Esophagus muscularis mucosa (tissue), 4 donors: ENCODE data around the gene HHEX. TPM values are rescaled to one million over a fixed set of nuclear protein-coding genes. Genes with fewer than 3 reads are reported as not detected.

ENCODE experiments used
- DNase-seq: peaks from one replicate; pipeline ENCODE4 v3.0.0-alpha.2; 2017; ENCODE audit errors: extremely low spot score
- H3K27ac ChIP-seq, 4 donors: fragments of 200-600 bp; sonication (generic); replicated peaks in 1 of 4; 1 replicate in 3 of 4; 2 replicates in 1 of 4; pipeline ENCODE4 v1.5.1; 2016 to 2019; ENCODE audit warnings: mild to moderate bottlenecking in 1 of 4
- H3K27me3 ChIP-seq, 4 donors: fragments of 200-600 bp; sonication (generic); one replicate each; pipeline versions ENCODE4 v1.5.1 to v1.6.0; 2016 to 2019
- H3K36me3 ChIP-seq, 4 donors: fragments of 200-600 bp; sonication (generic); one replicate each; pipeline ENCODE4 v1.5.1; 2016 to 2019
- H3K4me1 ChIP-seq, 4 donors: fragments of 200-600 bp; sonication (generic); one replicate each; pipeline ENCODE4 v1.5.1; 2016 to 2019
- H3K4me3 ChIP-seq, 4 donors: fragments of 200-600 bp; sonication (generic); 1 replicate in 2 of 4; 2 replicates in 2 of 4; pipeline ENCODE4 v1.5.1; 2016 to 2019; ENCODE audit warnings: mild to moderate bottlenecking in 4 of 4, moderate library complexity in 1 of 4
- H3K9me3 ChIP-seq, 4 donors: fragments of 200-600 bp; sonication (generic); 1 replicate in 3 of 4; 2 replicates in 1 of 4; pipeline ENCODE4 v1.5.1; 2016 to 2019
- CTCF ChIP-seq, 3 experiments: fragments of 200-600 bp in 2 of 3; fragments of 450-650 bp in 1 of 3; sonication (generic) in 2 of 3; IDR thresholded peaks; one replicate each; pipeline ENCODE4 v1.5.1; 2017 to 2019; ENCODE audit warnings: antibody characterized with exemption in 3 of 3, mild to moderate bottlenecking in 2 of 3, moderate library complexity in 1 of 3
- EP300 ChIP-seq: sonication (generic); formaldehyde crosslinking; IDR thresholded peaks from one replicate; pipeline ENCODE4 v1.6.1; 2017; ENCODE audit warnings: antibody characterized with exemption
- POLR2A ChIP-seq: fragments of 450-650 bp; IDR thresholded peaks from one replicate; pipeline ENCODE4 v1.6.1; 2017; ENCODE audit warnings: antibody characterized with exemption, moderate library complexity, mild to moderate bottlenecking, low read depth
- POLR2AphosphoS5 ChIP-seq, 2 donors: sonication (generic); formaldehyde crosslinking; IDR thresholded peaks; one replicate each; pipeline ENCODE4 v1.6.1; 2017; ENCODE audit warnings: antibody characterized with exemption in 2 of 2
- WGBS: methylation state at CpG from one replicate; pipeline ENCODE4 v1.1.5; 2018; 5-methylcytosine and 5-hydroxymethylcytosine counted together
- intact Hi-C: fragments of 100-400 bp; cut with DNase I; formaldehyde crosslinking; loops from one replicate; pipeline ENCODE4 v1.15.1; 2023
- total RNA-seq, 4 donors: library from RNA; depleted of rRNA; stranded (reverse); fragments of >200 nt; gene quantifications; one replicate each; pipeline versions ENCODE4 v1.1.0 to v1.2.1, GENCODE V29; 2016

Gene HHEX
- total RNA-seq, 4 donors from 2014 or later, result 4.6 to 8.6 (median 8.3) TPM

- Histone ChIP-seq H3K36me3 (no peaks in the 10 kb centered on the region), H3K27ac (no peak overlapping the region), H3K27me3 (no peaks in the 10 kb centered on the region), H3K9me3 (no peaks in the 10 kb centered on the region), H3K4me1 (no peaks in the 10 kb centered on the region), H3K4me3 (no peak overlapping the region)
- DNase-seq, result no peak
- 62% methylated on average over 5 of the region's 5 CpGs for WGBS
- intact Hi-C loops, result no loop called here
- TF ChIP-seq CTCF (IDR thresholded peaks at IDR 0.05) (no peak), POLR2AphosphoS5 (IDR thresholded peaks at IDR 0.05) (no peak), EP300 (no peak), POLR2A (no peak)
These were observed 30.5 kb downstream of the HHEX start for GRCh38 chr10:92719991-92720830.

DNA sequence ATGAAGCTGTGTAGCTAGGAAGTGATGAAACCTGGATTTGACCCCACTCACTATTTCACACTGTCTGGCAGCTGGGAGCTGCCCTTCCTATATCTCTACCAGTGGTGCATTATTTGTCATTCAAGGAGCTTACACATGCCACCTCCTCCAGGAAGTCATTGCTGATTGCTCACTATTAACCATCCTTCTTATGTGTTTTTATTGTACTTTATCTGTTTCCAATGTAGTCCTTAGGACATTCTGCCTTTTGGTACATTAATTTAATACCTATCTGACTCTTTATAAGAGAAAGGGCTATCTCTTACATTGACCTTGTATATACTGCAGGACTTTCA, 31.0 kb downstream of the HHEX start:
- no peak for TF ChIP-seq POLR2AphosphoS5 (IDR thresholded peaks at IDR 0.05)
- TF ChIP-seq CTCF (IDR thresholded peaks at IDR 0.05), result no peak
- TF ChIP-seq EP300, result no peak
- TF ChIP-seq POLR2A, result no peak
- H3K36me3 ChIP-seq, result no peaks in the 10 kb centered on the region
- H3K27ac ChIP-seq, result no peak overlapping the region
- H3K9me3 ChIP-seq, result no peaks in the 10 kb centered on the region
- H3K4me3 ChIP-seq, result no peak overlapping the region
- no peaks in the 10 kb centered on the region for H3K4me1 ChIP-seq
- no peak for DNase-seq
- intact Hi-C loops, result no loop called here
- H3K27me3 ChIP-seq, result no peaks in the 10 kb centered on the region

DNA sequence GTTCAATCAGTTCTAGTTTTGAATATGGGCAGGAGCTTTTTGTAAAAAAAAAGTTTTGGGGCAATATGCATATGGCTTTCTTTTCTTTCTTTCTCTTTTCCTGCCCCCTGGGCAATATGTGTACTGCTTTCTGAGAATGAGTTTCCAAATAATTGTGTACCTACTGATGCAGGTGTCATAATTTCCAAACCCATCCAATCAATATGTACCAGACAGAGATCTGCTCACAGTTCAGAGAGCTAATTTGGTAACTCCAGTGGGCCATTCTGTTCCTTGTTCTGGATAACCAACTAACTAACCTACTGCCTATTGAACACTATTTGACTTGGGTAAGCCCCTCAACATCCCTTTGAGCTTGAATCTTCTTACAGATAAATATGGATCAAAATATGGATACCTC, 32.6 kb downstream of the HHEX start:
- Histone ChIP-seq H3K36me3 (no peaks in the 10 kb centered on the region), H3K27ac (no peak overlapping the region), H3K4me1 (no peaks in the 10 kb centered on the region), H3K9me3 (no peaks in the 10 kb centered on the region), H3K4me3 (no peak overlapping the region), H3K27me3 (no peaks in the 10 kb centered on the region)
- DNase-seq, result no peak
- no peak for TF ChIP-seq CTCF (IDR thresholded peaks at IDR 0.05)
- no peak for TF ChIP-seq POLR2A
- no peak for TF ChIP-seq EP300
- no peak for TF ChIP-seq POLR2AphosphoS5 (IDR thresholded peaks at IDR 0.05)
- intact Hi-C loops, result no loop called here

DNA sequence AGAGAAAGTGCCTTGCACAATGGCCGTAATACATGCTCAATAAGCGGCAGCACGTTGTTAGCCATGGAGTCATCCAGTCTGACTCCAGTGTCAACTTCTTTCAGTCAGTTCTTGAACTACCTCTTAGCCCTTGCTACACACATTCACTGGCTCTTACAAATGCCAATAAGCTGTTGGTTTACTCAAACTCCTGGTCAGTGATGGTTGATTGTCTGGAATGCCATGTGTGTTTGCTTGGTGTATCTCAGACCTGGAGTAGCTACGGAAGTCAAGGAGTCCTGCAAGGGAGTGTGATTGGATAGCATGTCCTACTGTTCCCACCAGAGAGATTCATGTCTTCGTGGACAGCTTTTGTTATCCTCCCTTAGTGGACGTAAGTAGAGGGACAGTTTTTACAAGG, 37.4 kb downstream of the HHEX start:
- TF ChIP-seq POLR2AphosphoS5 (IDR thresholded peaks at IDR 0.05), result no peak
- no peak for TF ChIP-seq EP300

GRCh38 chr10:92727550-92727949, 37.8 kb downstream of the HHEX start:
- intact Hi-C loops, result no loop called here
- no peaks in the 10 kb centered on the region for H3K36me3 ChIP-seq
- WGBS, result 52% methylated on average over 3 of the region's 3 CpGs
- DNase-seq, result no peak
- H3K9me3 ChIP-seq, result no peaks in the 10 kb centered on the region
- TF ChIP-seq EP300 (no peak), POLR2A (no peak), POLR2AphosphoS5 (IDR thresholded peaks at IDR 0.05) (no peak), CTCF (IDR thresholded peaks at IDR 0.05) (no peak)
- no peak overlapping the region for H3K27ac ChIP-seq
- no peaks in the 10 kb centered on the region for H3K4me1 ChIP-seq
- H3K4me3 ChIP-seq, result no peak overlapping the region
- no peaks in the 10 kb centered on the region for H3K27me3 ChIP-seq

More for the DNA sequence above, 37.4 kb downstream of the HHEX start:
- WGBS, result 90% methylated on average over 6 of the region's 6 CpGs
- intact Hi-C loops, result no loop called here
- Histone ChIP-seq H3K27ac (no peak overlapping the region), H3K4me3 (no peak overlapping the region), H3K9me3 (no peaks in the 10 kb centered on the region), H3K4me1 (no peaks in the 10 kb centered on the region), H3K27me3 (no peaks in the 10 kb centered on the region), H3K36me3 (no peaks in the 10 kb centered on the region)
- no peak for DNase-seq
